HepG2 (cell line): ENCODE results near the gene WNT3. TPM values are rescaled to one million over a fixed set of nuclear protein-coding genes. Genes with fewer than 3 reads are reported as not detected.

Experiments used
- ATAC-seq: fragments of 200-7000 bp; cut with Tn5 transposase; 3 replicates; pipeline ENCODE4 v1.9.1; 2020; ENCODE audit warnings: mild to moderate bottlenecking, moderate library complexity
- BruUV-seq: library from RNA; stranded (reverse); fragments of 400-500 nt; replicated peaks from 2 replicates; lab custom pipeline; 2021; lab: Mats Ljungman, UMichigan
- CTCF ChIA-PET: fragments of 300-600 bp; formaldehyde crosslinking; extraction: SDS; loops from one replicate; lab custom pipeline; 2021; ENCODE audit warnings: low total read pairs, inconsistent platforms, low intra/inter-chr PET ratio; lab: Yijun Ruan, JAX
- POLR2A ChIA-PET: fragments of 350-600 bp; sonication (Branson Sonifier 250); formaldehyde crosslinking; loops from one replicate; lab custom pipeline; 2020; ENCODE audit warnings: antibody characterized with exemption, inconsistent platforms; lab: Yijun Ruan, JAX
- DNase-seq: peaks from one replicate; pipeline ENCODE4 v3.0.0-alpha.2; 2015; ENCODE audit warnings: low spot score
- FAIRE-seq: peaks from 3 replicates; lab custom pipeline; 2011; peaks lifted over from hg19 to GRCh38; lab: Jason Lieb, UNC
- H2AFZ ChIP-seq: one replicate; pipeline ENCODE4 v1.6.1; 2011; ENCODE audit warnings: low read length, inconsistent platforms
- H3K27ac ChIP-seq: fragments of 300-600 bp; 3 replicates; pipeline ENCODE4 v1.8.0; 2011; ENCODE audit warnings: mixed run types, mild to moderate bottlenecking, mixed read lengths, low read length, inconsistent platforms; ENCODE audit not compliant: insufficient read depth; ENCODE audit errors: extremely low read length
- H3K27me3 ChIP-seq, 2 experiments: fragments of 200-600 bp in 1 of 2; 2 replicates in 1 of 2; 3 replicates in 1 of 2; pipeline versions ENCODE4 v1.6.0 to v1.8.0; 2011; ENCODE audit warnings: low read length in 2 of 2, mild to moderate bottlenecking in 2 of 2, moderate library complexity in 2 of 2, inconsistent platforms in 1 of 2; ENCODE audit not compliant: insufficient read depth in 2 of 2, control insufficient read depth in 1 of 2
- H3K36me3 ChIP-seq, 2 experiments: fragments of 200-600 bp in 1 of 2; replicated peaks in 1 of 2; 2 replicates in 1 of 2; 3 replicates in 1 of 2; pipeline versions ENCODE4 v1.5.1 to v1.8.0; 2011; ENCODE audit warnings: low read length in 2 of 2, inconsistent platforms in 1 of 2; ENCODE audit not compliant: insufficient read depth in 2 of 2, control insufficient read depth in 1 of 2
- H3K4me1 ChIP-seq: 2 replicates; pipeline ENCODE4 v1.5.1; 2012; ENCODE audit warnings: low read length, inconsistent platforms; ENCODE audit not compliant: insufficient read depth
- H3K4me2 ChIP-seq: 2 replicates; pipeline ENCODE4 v1.6.0; 2011; ENCODE audit warnings: low read depth, low read length, inconsistent platforms
- H3K4me3 ChIP-seq, 3 experiments: fragments of 200-600 bp in 1 of 3; sonication (generic), shearing (Covaris generic) in 1 of 3; replicated peaks in 1 of 3; 2 replicates each; pipeline ENCODE4 v1.5.1; 2011 to 2016; ENCODE audit warnings: low read length in 3 of 3, inconsistent platforms in 2 of 3, low read depth in 2 of 3, mild to moderate bottlenecking in 2 of 3, control low read depth in 1 of 3, mixed read lengths in 1 of 3; ENCODE audit not compliant: insufficient read depth in 1 of 3
- H3K79me2 ChIP-seq: one replicate; pipeline ENCODE4 v1.6.1; 2011; ENCODE audit warnings: low read length, inconsistent platforms; ENCODE audit not compliant: insufficient read depth
- H3K9ac ChIP-seq: 2 replicates; pipeline ENCODE4 v1.6.0; 2011; ENCODE audit warnings: mild to moderate bottlenecking, low read depth, low read length, inconsistent platforms; ENCODE audit not compliant: insufficient read depth
- H3K9me3 ChIP-seq: 2 replicates; pipeline ENCODE4 v1.5.1; 2012; ENCODE audit warnings: mild to moderate bottlenecking, low read length
- H4K20me1 ChIP-seq: 2 replicates; pipeline ENCODE4 v1.6.0; 2011; ENCODE audit warnings: inconsistent platforms, mild to moderate bottlenecking, low read length, moderate library complexity; ENCODE audit not compliant: insufficient read depth
- CENPT ChIP-seq: sonication (generic); formaldehyde crosslinking; IDR thresholded peaks from 2 replicates; pipeline ENCODE4 v1.8.0; 2022; ENCODE audit warnings: low read depth, mild to moderate bottlenecking, moderate library complexity, missing genetic modification reagents
- CENPX ChIP-seq: sonication (generic); formaldehyde crosslinking; IDR thresholded peaks from 2 replicates; pipeline ENCODE4 v1.9.0; 2021; ENCODE audit warnings: mild to moderate bottlenecking, missing genetic modification reagents, moderate library complexity
- HNRNPL ChIP-seq: fragments of 200-400 bp; formaldehyde crosslinking; IDR thresholded peaks from 2 replicates; pipeline ENCODE4 v1.6.1; 2017; ENCODE audit warnings: mild to moderate bottlenecking, low read depth, low read length
- KDM2A ChIP-seq: sonication (generic); formaldehyde crosslinking; IDR thresholded peaks from 2 replicates; pipeline ENCODE4 v1.4.0; 2020; ENCODE audit warnings: low read depth, missing genetic modification reagents, borderline replicate concordance
- MAF1 ChIP-seq: sonication (generic); formaldehyde crosslinking; IDR thresholded peaks from 2 replicates; pipeline ENCODE4 v1.5.0; 2020; ENCODE audit warnings: missing genetic modification reagents, borderline replicate concordance
- NFYC ChIP-seq: IDR thresholded peaks from 2 replicates; pipeline ENCODE4 v1.6.1; 2016; ENCODE audit warnings: missing genetic modification reagents, missing compliant biosample characterization
- POLR2AphosphoS5 ChIP-seq: IDR thresholded peaks from 2 replicates; pipeline ENCODE4 v1.6.1; 2012; ENCODE audit warnings: low read depth, low read length
- RFX1 ChIP-seq: fragments of 450-650 bp; IDR thresholded peaks from 2 replicates; pipeline ENCODE4 v1.6.1; 2017
- SPEN ChIP-seq: sonication (generic); formaldehyde crosslinking; IDR thresholded peaks from 2 replicates; pipeline ENCODE4 v1.5.1; 2020; ENCODE audit warnings: low read depth, mild to moderate bottlenecking, missing genetic modification reagents
- ZFP37 ChIP-seq: sonication (generic); formaldehyde crosslinking; IDR thresholded peaks from 2 replicates; pipeline ENCODE4 v1.4.0; 2020; ENCODE audit warnings: missing genetic modification reagents, borderline replicate concordance
- ZNF263 ChIP-seq: sonication (generic); formaldehyde crosslinking; IDR thresholded peaks from 2 replicates; pipeline ENCODE4 v1.4.0; 2020; ENCODE audit warnings: missing genetic modification reagents
- ZNF605 ChIP-seq: sonication (generic); formaldehyde crosslinking; IDR thresholded peaks from 2 replicates; pipeline ENCODE4 v1.8.0; 2022; ENCODE audit warnings: mild to moderate bottlenecking, missing genetic modification reagents
- ZNF839 ChIP-seq: sonication (generic); formaldehyde crosslinking; IDR thresholded peaks from 2 replicates; pipeline ENCODE4 v1.4.0; 2020; ENCODE audit warnings: missing genetic modification reagents, mild to moderate bottlenecking, borderline replicate concordance
- ZNF879 ChIP-seq: sonication (generic); formaldehyde crosslinking; IDR thresholded peaks from 2 replicates; pipeline ENCODE4 v1.8.1; 2023; ENCODE audit warnings: missing genetic modification reagents
- in situ Hi-C: cut with HindIII; loops from 2 replicates; pipeline ENCODE4 v1.10.0; 2017; ENCODE audit warnings: low pct_unique_long_range_greater_than_20kb; ENCODE audit not compliant: extremely low pct_ligation_motif_present
- intact Hi-C: fragments of 100-400 bp; cut with micrococcal nuclease; formaldehyde crosslinking; loops from one replicate; pipeline ENCODE4 v1.10.0; 2022; ENCODE audit not compliant: unreplicated experiment
- polyA plus RNA-seq, 8 experiments: library from polyadenylated mRNA; depleted of rRNA in 3 of 8; stranded (reverse) in 7 of 8; unstranded in 1 of 8; fragments of >200 nt; fragmentation: Illumina TruSeq in 4 of 8; extraction: Trizol in 4 of 8; gene quantifications; 2 replicates each; pipeline versions ENCODE4 v1.2.1 to v1.2.3, GENCODE V29; 2011 to 2016; ENCODE audit warnings: low read depth in 4 of 8, missing spikeins in 1 of 8, mixed read lengths in 1 of 8; ENCODE audit not compliant: insufficient read depth in 1 of 8
- total RNA-seq, 5 experiments: library from RNA; depleted of rRNA; stranded (reverse); fragments of >200 nt; fragmentation: Illumina TruSeq; extraction: Trizol; gene quantifications; 2 replicates each; pipeline ENCODE4 v1.2.3, GENCODE V29; 2016; ENCODE audit warnings: low read depth in 1 of 5
- TF ChIP-seq, protein P1 (sequence below): sonication (generic); formaldehyde crosslinking; IDR thresholded peaks from 2 replicates; pipeline ENCODE4 v1.8.1; 2023; ENCODE audit warnings: missing genetic modification reagents, inconsistent platforms, borderline replicate concordance
- TF ChIP-seq, protein P2 (sequence below): sonication (generic); formaldehyde crosslinking; IDR thresholded peaks from 2 replicates; pipeline ENCODE4 v1.5.0; 2020; ENCODE audit warnings: missing genetic modification reagents
- TF ChIP-seq, protein P3 (sequence below): sonication (generic); formaldehyde crosslinking; conservative IDR thresholded peaks from 2 replicates; pipeline ENCODE4 v1.8.1; 2023; ENCODE audit warnings: missing genetic modification reagents

Gene WNT3
- total and polyA plus RNA-seq, 2 of the 13 experiments (the other 11 are each of a cell fraction or from before 2014, with no cell fraction given), result 8.5 to 10.3 TPM

DNA sequence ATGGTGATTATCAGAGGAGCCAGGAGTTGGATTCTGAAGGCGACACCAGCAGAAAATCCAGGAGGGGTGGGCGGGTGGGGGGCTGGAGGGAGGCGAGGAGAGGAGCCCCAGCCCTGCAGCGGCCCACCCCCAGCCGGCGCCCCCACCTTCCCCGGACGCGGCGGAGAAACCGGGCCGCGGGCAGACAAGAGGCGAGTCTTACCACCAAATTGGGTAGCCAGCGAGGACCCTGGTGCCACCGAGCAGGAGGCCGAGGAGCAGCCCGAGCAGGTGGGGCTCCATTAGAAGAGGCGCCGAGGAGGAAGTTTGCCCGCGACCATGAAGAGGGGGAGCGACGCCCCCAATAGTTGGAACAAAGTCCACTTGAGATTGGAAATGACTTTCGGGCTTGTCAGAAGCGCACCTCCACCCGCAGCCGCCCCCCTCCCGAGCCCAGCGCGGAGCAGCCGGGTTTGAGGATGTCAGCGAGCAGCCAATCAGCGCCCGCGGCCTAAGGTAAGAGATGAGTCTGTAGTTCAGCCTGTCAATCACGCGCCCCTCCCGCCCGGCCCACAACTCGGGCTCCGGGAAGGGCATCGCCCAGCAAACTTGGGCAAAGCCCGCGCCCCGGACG is at the start of gene WNT3 (continued):
- TF ChIP-seq, protein P1, sequence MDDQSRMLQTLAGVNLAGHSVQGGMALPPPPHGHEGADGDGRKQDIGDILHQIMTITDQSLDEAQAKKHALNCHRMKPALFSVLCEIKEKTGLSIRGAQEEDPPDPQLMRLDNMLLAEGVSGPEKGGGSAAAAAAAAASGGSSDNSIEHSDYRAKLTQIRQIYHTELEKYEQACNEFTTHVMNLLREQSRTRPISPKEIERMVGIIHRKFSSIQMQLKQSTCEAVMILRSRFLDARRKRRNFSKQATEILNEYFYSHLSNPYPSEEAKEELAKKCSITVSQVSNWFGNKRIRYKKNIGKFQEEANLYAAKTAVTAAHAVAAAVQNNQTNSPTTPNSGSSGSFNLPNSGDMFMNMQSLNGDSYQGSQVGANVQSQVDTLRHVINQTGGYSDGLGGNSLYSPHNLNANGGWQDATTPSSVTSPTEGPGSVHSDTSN (CRISPR knock-in tag), result 0 out of 2 replicates have a peak, but pooled peaks have one; percentile 52
- TF ChIP-seq, protein P2, sequence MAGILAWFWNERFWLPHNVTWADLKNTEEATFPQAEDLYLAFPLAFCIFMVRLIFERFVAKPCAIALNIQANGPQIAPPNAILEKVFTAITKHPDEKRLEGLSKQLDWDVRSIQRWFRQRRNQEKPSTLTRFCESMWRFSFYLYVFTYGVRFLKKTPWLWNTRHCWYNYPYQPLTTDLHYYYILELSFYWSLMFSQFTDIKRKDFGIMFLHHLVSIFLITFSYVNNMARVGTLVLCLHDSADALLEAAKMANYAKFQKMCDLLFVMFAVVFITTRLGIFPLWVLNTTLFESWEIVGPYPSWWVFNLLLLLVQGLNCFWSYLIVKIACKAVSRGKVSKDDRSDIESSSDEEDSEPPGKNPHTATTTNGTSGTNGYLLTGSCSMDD (CRISPR knock-in tag), result no peak
- TF ChIP-seq POLR2AphosphoS5 (no peak), CENPT (CRISPR knock-in tag) (no peak), NFYC (peak; percentile 69), RFX1 (no peak), ZNF879 (CRISPR knock-in tag) (no peak), ZNF605 (CRISPR knock-in tag) (no peak), ZFP37 (0 out of 2 replicates have a peak, but pooled peaks have one; percentile 4)

DNA sequence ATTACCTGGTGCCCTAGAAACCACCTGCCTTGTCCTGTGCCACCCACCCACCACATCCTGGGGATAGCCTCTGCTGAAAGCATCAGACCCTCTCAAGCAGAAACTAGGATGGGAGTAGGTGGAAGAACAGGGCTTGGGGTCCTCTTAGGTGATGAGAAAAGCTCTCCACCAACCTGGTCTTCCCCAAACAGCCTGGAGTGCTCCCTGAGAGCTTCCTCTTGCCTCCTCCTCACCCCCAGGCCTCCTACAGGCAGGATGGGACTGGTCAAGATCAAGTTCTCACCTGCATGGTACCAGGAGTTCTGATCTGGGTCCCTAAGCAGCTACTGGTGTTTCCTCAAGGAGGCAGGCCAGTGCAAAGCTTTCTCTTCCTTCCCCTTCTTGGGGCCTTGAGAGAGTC is 48.3 kb upstream of the WNT3 start:
- POLR2A ChIA-PET, result no interaction called here
- no TSS peak for BruUV-seq
- Histone ChIP-seq H3K9me3 (no peaks in the 10 kb centered on the region), H4K20me1 (no peaks in the 10 kb centered on the region), H3K27me3 (peaks cover 9 to 18% of the 10 kb centered on the region in 2 experiments; a peak in 2 of 5 replicates), H3K36me3 (no peaks in the 10 kb centered on the region), H3K9ac (no peak overlapping the region), H2AFZ (no peak overlapping the region), H3K4me3 (no peak overlapping the region), H3K27ac (no peak overlapping the region), H3K4me1 (peaks cover 72% of the 10 kb centered on the region), H3K79me2 (no peaks in the 10 kb centered on the region), H3K4me2 (peak overlapping the region; percentile 38)
- intact Hi-C loops, result no loop called here
- TF ChIP-seq ZNF263 (CRISPR knock-in tag) (peak; percentile 79), SPEN (CRISPR knock-in tag) (no peak), HNRNPL (peak; percentile 4; the same call in 1 of the 2 replicates), CENPX (CRISPR knock-in tag) (no peak), MAF1 (no peak), ZNF839 (no peak), KDM2A (CRISPR knock-in tag) (0 out of 2 replicates have a peak, but pooled peaks have one; percentile 8)
- TF ChIP-seq, protein P3, sequence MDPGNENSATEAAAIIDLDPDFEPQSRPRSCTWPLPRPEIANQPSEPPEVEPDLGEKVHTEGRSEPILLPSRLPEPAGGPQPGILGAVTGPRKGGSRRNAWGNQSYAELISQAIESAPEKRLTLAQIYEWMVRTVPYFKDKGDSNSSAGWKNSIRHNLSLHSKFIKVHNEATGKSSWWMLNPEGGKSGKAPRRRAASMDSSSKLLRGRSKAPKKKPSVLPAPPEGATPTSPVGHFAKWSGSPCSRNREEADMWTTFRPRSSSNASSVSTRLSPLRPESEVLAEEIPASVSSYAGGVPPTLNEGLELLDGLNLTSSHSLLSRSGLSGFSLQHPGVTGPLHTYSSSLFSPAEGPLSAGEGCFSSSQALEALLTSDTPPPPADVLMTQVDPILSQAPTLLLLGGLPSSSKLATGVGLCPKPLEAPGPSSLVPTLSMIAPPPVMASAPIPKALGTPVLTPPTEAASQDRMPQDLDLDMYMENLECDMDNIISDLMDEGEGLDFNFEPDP (CRISPR knock-in tag), result 0 out of 2 replicates have a peak, but pooled peaks have one; percentile 67
- CTCF ChIA-PET, result no interaction called here
- DNase-seq (no peak), ATAC-seq (no peak), FAIRE-seq (no peak)
- in situ Hi-C loops, result no loop called here
